ENCODE data around the gene PRR11. TPM values are rescaled to one million over a fixed set of nuclear protein-coding genes. Genes with fewer than 3 reads are reported as not detected.

PRR11 gene
- polyA plus RNA-seq, 1 experiment, result 24.7 TPM

GRCh38 chr17:59151591-59151990 lies 4.0 kb upstream of the PRR11 start:
- Histone ChIP-seq H3K36me3 (ENCODE audit: control insufficient read depth, insufficient read depth, low read length) (no peaks in the 10 kb centered on the region), H3K4me3 (ENCODE audit: low read depth, low read length) (no peak overlapping the region), H3K27me3 (ENCODE audit: control insufficient read depth, insufficient read depth, low read length) (no peaks in the 10 kb centered on the region)
- CTCF ChIA-PET, result interaction anchor here (0.7 to 2.0 kb wide), 2 partner anchors 9 to 15 kb away, joined by 5 to 8 read pairs; no protein-coding TSS in a partner anchor
- TF ChIP-seq CTCF (IDR thresholded peaks at IDR 0.05; ENCODE audit: insufficient read depth, low read depth, low read length), result no peak
- no peak for DNase-seq (ENCODE audit: low read depth)
- POLR2A ChIA-PET, result interaction anchor here (0.6 kb wide), 1 partner anchor 59 kb away, joined by 3 read pairs; no protein-coding TSS in a partner anchor

- peak overlapping the region; percentile 60; the same call in 1 of the 2 replicates for H3K4me3 ChIP-seq (ENCODE audit: low read depth, low read length)
- TF ChIP-seq CTCF (IDR thresholded peaks at IDR 0.05; ENCODE audit: insufficient read depth, low read depth, low read length), result no peak
- ChIA-PET POLR2A (no interaction called here), CTCF (no interaction called here)
- no peaks in the 10 kb centered on the region for H3K36me3 ChIP-seq (ENCODE audit: control insufficient read depth, insufficient read depth, low read length)
- no peak for DNase-seq (ENCODE audit: low read depth)
- H3K27me3 ChIP-seq (ENCODE audit: control insufficient read depth, insufficient read depth, low read length), result no peaks in the 10 kb centered on the region
Observed at GRCh38 chr17:59152925-59153324, 2.6 kb upstream of the PRR11 start.

GRCh38 chr17:59154292-59154720 lies 1.2 kb upstream of the PRR11 start:
- H3K4me3 ChIP-seq (ENCODE audit: low read depth, low read length), result peak overlapping the region; percentile 60
- DNase-seq (ENCODE audit: low read depth), result no peak
- no peak for TF ChIP-seq CTCF (IDR thresholded peaks at IDR 0.05; ENCODE audit: insufficient read depth, low read depth, low read length)
- no peaks in the 10 kb centered on the region for H3K36me3 ChIP-seq (ENCODE audit: control insufficient read depth, insufficient read depth, low read length)
- CTCF ChIA-PET, result interaction anchor here (1.2 kb wide), 1 partner anchor 9 kb away, joined by 3 read pairs; no protein-coding TSS in a partner anchor
- POLR2A ChIA-PET, result no interaction called here
- H3K27me3 ChIP-seq (ENCODE audit: control insufficient read depth, insufficient read depth, low read length), result no peaks in the 10 kb centered on the region

GRCh38 chr17:59154721-59155438 lies 666 bp upstream of the PRR11 start, which contains the start of gene SKA2:
Gene SKA2, minus strand, starts transcription at chr17:59155186. Its CDS starts 23 bp downstream, at chr17:59155163.
- no peak for TF ChIP-seq CTCF (IDR thresholded peaks at IDR 0.05; ENCODE audit: insufficient read depth, low read depth, low read length)
- no peak for DNase-seq (ENCODE audit: low read depth)
- H3K4me3 ChIP-seq (ENCODE audit: low read depth, low read length), result peak within 1 kb of the TSS; percentile 60
- H3K36me3 ChIP-seq (ENCODE audit: control insufficient read depth, insufficient read depth, low read length), result no peaks in the 10 kb centered on the region
- ChIA-PET CTCF (interaction anchor here (1.2 kb wide), 1 partner anchor 9 kb away, joined by 3 read pairs; no protein-coding TSS in a partner anchor), POLR2A (interaction anchor here (0.5 to 1.2 kb wide), 4 partner anchors 8 to 737 kb away, joined by 3 to 4 read pairs (median 4); no protein-coding TSS in a partner anchor)
- no peaks in the 10 kb centered on the region for H3K27me3 ChIP-seq (ENCODE audit: control insufficient read depth, insufficient read depth, low read length)

- no peak for DNase-seq (ENCODE audit: low read depth)
Observed at GRCh38 chr17:59160157-59161025, 4.8 kb downstream of the PRR11 start.

More at GRCh38 chr17:59160157-59161025, 4.8 kb downstream of the PRR11 start:
- TF ChIP-seq CTCF (IDR thresholded peaks at IDR 0.05; ENCODE audit: insufficient read depth, low read depth, low read length), result no peak
- ChIA-PET CTCF (no interaction called here), POLR2A (no interaction called here)
- H3K36me3 ChIP-seq (ENCODE audit: control insufficient read depth, insufficient read depth, low read length), result no peaks in the 10 kb centered on the region
- no peaks in the 10 kb centered on the region for H3K27me3 ChIP-seq (ENCODE audit: control insufficient read depth, insufficient read depth, low read length)
- no peak overlapping the region for H3K4me3 ChIP-seq (ENCODE audit: low read depth, low read length)

All from BJ (cell line).